ENCODE measurements around the gene MAP1LC3B2.

MAP1LC3B2 gene

DNA sequence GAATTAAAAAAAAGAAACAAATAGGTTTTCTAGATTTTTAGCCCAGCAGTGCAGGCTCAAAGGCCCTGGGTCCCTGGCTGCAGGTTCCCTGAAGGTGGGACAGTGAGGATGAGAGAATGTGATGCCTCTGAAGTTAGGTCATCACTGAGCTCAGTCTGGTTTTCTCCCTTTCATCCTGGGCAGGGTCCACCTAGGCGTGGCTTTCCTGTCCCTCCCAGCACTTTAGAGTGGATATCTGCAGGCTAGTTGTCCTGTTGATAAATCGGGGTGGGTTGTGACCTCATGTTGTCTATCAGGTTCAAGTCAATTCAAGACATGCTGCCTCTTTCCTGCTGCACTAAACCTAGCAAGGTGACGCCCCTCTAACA, 60.9 kb downstream of the MAP1LC3B2 start:
- H3K9me3 Mint-ChIP-seq, result peaks cover 11% of the 10 kb centered on the region
- no peak overlapping the region for H3K4me3 Mint-ChIP-seq
- H3K27ac Mint-ChIP-seq, result no peak overlapping the region
- H3K36me3 Mint-ChIP-seq (ENCODE audit: low read depth), result no peaks in the 10 kb centered on the region
- H3K4me1 Mint-ChIP-seq (ENCODE audit: low read depth), result no peaks in the 10 kb centered on the region
- no peaks in the 10 kb centered on the region for H3K27me3 Mint-ChIP-seq

DNA sequence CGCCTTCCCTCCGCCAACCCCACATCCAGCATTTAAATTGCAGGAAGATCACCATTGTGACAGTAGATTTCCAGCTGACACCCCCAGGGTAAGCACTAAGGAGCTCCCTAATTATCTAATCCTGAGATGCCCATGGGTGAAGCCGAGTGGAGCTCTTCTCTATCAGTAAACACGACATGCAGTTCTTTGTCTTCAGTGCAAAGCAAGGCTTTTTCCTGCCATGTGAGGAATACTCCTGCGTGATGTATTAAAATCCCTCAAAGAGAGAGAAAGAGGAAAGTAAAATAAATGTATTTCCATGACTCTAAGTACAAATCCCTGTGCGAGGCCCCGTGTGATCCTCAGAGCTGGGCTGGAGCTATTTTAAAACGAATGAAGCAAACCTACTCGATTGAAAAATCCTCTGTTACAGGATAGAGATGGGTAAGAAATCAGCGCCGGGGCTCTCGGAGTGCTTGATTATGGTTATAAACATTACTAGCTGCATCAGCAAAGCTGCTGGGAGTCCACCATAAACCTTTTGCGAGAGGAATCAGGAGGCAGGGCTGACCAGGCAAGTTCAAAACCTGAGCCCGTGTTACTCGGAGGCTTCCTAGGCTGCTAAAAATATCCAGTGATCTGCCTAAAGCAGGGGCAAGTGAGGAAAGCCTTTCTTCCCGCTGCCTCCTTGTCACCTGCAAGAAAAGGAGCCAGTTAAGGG, 61.5 kb downstream of the MAP1LC3B2 start:
- Mint-ChIP-seq H3K27me3 (no peaks in the 10 kb centered on the region), H3K27ac (no peak overlapping the region), H3K4me3 (no peak overlapping the region)

DNA sequence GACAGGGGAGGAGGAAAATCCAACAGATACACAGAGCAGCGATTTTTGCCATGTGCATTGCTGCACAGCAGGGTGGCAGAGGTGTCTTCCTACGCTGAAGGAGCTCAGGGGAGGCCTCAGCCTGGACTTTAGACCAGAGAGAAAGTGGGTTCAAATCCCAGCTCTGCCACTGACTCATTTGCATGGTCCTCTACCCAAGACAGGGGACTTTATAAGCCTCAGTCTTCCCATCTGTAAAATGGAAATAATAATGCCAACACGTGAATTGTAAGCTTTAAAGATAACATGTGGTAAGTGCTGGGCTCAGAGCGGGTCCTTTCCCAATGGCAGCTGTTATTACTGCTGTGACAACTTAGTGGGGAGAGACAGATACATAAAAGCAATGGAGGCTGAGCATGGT, 62.0 kb downstream of the MAP1LC3B2 start:
- H3K27me3 Mint-ChIP-seq, result no peaks in the 10 kb centered on the region
- no peaks in the 10 kb centered on the region for H3K36me3 Mint-ChIP-seq (ENCODE audit: low read depth)
- no peak overlapping the region for H3K27ac Mint-ChIP-seq
- H3K4me1 Mint-ChIP-seq (ENCODE audit: low read depth), result no peaks in the 10 kb centered on the region
- H3K9me3 Mint-ChIP-seq, result peaks cover 11% of the 10 kb centered on the region
- no peak overlapping the region for H3K4me3 Mint-ChIP-seq

More for the DNA sequence above, 61.5 kb downstream of the MAP1LC3B2 start:
- Mint-ChIP-seq H3K4me1 (ENCODE audit: low read depth) (no peaks in the 10 kb centered on the region), H3K36me3 (ENCODE audit: low read depth) (no peaks in the 10 kb centered on the region), H3K9me3 (peaks cover 11% of the 10 kb centered on the region)

DNA sequence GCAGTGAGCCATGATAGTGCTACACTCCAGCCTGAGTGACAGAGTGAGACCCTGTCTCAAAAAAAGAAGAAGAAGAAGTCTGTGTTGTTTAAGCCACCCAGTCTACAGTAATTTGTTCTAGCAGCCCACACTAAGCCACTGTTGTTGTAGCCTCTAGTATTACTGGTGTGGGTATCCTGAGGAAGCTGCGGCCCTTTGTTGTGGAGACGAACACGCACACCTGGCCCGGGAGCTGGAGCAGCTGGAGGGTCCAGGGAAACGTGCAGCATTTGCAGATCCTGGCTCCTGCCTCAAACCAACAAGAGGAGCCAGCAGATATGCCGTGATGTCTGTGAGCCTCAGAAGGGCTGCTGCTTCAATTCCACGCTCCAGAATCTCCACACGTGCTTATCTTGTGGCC, 65.3 kb downstream of the MAP1LC3B2 start:
- Mint-ChIP-seq H3K36me3 (ENCODE audit: low read depth) (no peaks in the 10 kb centered on the region), H3K27me3 (peaks cover 5% of the 10 kb centered on the region), H3K4me1 (ENCODE audit: low read depth) (no peaks in the 10 kb centered on the region), H3K4me3 (no peak overlapping the region), H3K27ac (no peak overlapping the region), H3K9me3 (peaks cover 11% of the 10 kb centered on the region)

DNA sequence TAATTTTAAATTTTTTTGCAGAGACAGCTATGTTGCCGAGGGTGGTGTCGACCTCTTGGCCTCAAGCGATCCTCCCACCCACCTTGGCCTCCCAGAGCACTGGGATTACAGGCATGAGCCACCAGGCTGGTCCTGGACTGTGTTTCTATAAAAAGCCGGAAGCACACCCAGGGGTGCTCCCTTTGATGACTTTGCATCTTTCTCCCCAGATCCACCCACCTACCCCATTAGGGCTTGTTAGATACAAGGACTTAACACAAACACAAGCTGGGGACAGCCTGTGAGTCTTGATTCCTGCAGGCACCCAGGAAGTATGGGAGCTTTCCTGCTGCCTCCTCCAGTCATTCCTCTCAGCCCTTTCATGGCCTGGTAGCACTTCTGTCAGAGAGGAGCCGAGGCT, 67.0 kb downstream of the MAP1LC3B2 start:
- Mint-ChIP-seq H3K36me3 (ENCODE audit: low read depth) (no peaks in the 10 kb centered on the region), H3K4me3 (no peak overlapping the region), H3K4me1 (ENCODE audit: low read depth) (no peaks in the 10 kb centered on the region), H3K9me3 (peaks cover 11% of the 10 kb centered on the region), H3K27me3 (peaks cover 5% of the 10 kb centered on the region), H3K27ac (no peak overlapping the region)

Measured in stimulated activated naive CD8-positive, alpha-beta T cell treated with anti-CD3 and anti-CD28 coated beads, Interleukin-15, Interleukin-2, amounts not matched to agents 100 ng/mL and 50 ng/mL, for 24 hours (primary cell).